GM12891 (cell line): ENCODE measurements around the gene HOOK2.

Source experiments
- POLR2A ChIP-seq: IDR thresholded peaks from 2 replicates; pipeline ENCODE4 v1.6.1; 2011; ENCODE audit warnings: low read depth, low read length, control low read depth
- POLR2AphosphoS5 ChIP-seq: IDR thresholded peaks from 2 replicates; pipeline ENCODE4 v1.6.1; 2011; ENCODE audit warnings: low read depth, low read length, control low read depth

- TF ChIP-seq POLR2AphosphoS5 = no peak
- no peak for TF ChIP-seq POLR2A
Observed at GRCh38 chr19:12763100-12763499, 12.3 kb downstream of the HOOK2 start.
